SK-N-SH (cell line): ENCODE data around the gene TUBGCP5. TPM values are rescaled to one million over a fixed set of nuclear protein-coding genes. Genes with fewer than 3 reads are reported as not detected.

Experiments used
- CTCF ChIA-PET: fragments of 300-600, 350-600 bp; formaldehyde crosslinking; extraction: SDS; loops from one replicate; lab custom pipeline; 2021; lab: Yijun Ruan, JAX
- POLR2A ChIA-PET: fragments of 350-600 bp; sonication (Branson Sonifier 250); formaldehyde crosslinking; extraction: SDS; loops from one replicate; lab custom pipeline; 2020; ENCODE audit warnings: antibody characterized with exemption, inconsistent platforms; lab: Yijun Ruan, JAX
- DNase-seq: peaks from one replicate; pipeline ENCODE4 v3.0.0; 2012
- H2AFZ ChIP-seq: fragments of 200-600 bp; sonication (generic); 2 replicates; pipeline ENCODE4 v1.8.1; 2016; ENCODE audit warnings: antibody characterized with exemption, mild to moderate bottlenecking, low read depth
- H3F3A ChIP-seq: fragments of 200-600 bp; sonication (generic); replicated peaks from 2 replicates; pipeline ENCODE3; 2016; ENCODE audit warnings: antibody characterized with exemption, mild to moderate bottlenecking; ENCODE audit not compliant: insufficient read depth
- H3K27ac ChIP-seq, 2 experiments: fragments of 200-500 bp in 1 of 2; fragments of 200-600 bp in 1 of 2; sonication (Bioruptor generic) in 1 of 2; sonication (generic), shearing (Covaris generic) in 1 of 2; 2 replicates each; pipeline versions ENCODE4 v1.5.1 to v1.6.1; 2014 to 2016; ENCODE audit warnings: low read depth in 2 of 2, inconsistent platforms in 1 of 2, low read length in 1 of 2, mild to moderate bottlenecking in 1 of 2, mixed read lengths in 1 of 2
- H3K27me3 ChIP-seq: fragments of 200-600 bp; sonication (generic), shearing (Covaris generic); 2 replicates; pipeline ENCODE4 v1.6.1; 2016; ENCODE audit warnings: mixed run types; ENCODE audit not compliant: insufficient read depth
- H3K36me3 ChIP-seq, 2 experiments: fragments of 200-500 bp in 1 of 2; fragments of 200-600 bp in 1 of 2; sonication (Bioruptor generic) in 1 of 2; sonication (generic) in 1 of 2; replicated peaks in 1 of 2; 2 replicates each; pipeline versions ENCODE3 to v1.5.1; 2014 to 2016; ENCODE audit warnings: low read length in 1 of 2, mild to moderate bottlenecking in 1 of 2; ENCODE audit not compliant: insufficient read depth in 2 of 2, control insufficient read depth in 1 of 2
- H3K4me1 ChIP-seq, 2 experiments: fragments of 200-500 bp in 1 of 2; fragments of 200-600 bp in 1 of 2; sonication (Bioruptor generic) in 1 of 2; sonication (generic), shearing (Covaris generic) in 1 of 2; 2 replicates each; pipeline versions ENCODE4 v1.5.1 to v1.6.1; 2014 to 2016; ENCODE audit warnings: low read depth in 1 of 2, low read length in 1 of 2, mixed run types in 1 of 2; ENCODE audit not compliant: insufficient read depth in 2 of 2, control insufficient read depth in 1 of 2
- H3K4me2 ChIP-seq: fragments of 200-600 bp; sonication (generic), shearing (Covaris generic); 2 replicates; pipeline ENCODE4 v1.6.1; 2017; ENCODE audit warnings: mixed run types
- H3K4me3 ChIP-seq, 2 experiments: fragments of 200-500 bp in 1 of 2; fragments of 200-600 bp in 1 of 2; sonication (Bioruptor generic) in 1 of 2; sonication (generic), shearing (Covaris generic) in 1 of 2; 2 replicates each; pipeline versions ENCODE4 v1.5.1 to v1.8.1; 2014 to 2016; ENCODE audit warnings: low read depth in 2 of 2, inconsistent platforms in 1 of 2, low read length in 1 of 2, mild to moderate bottlenecking in 1 of 2, mixed read lengths in 1 of 2, moderate library complexity in 1 of 2
- H3K79me2 ChIP-seq: fragments of 200-600 bp; sonication (generic); 2 replicates; pipeline ENCODE4 v1.8.1; 2017; ENCODE audit warnings: mild to moderate bottlenecking; ENCODE audit not compliant: insufficient read depth
- H3K9ac ChIP-seq: fragments of 200-600 bp; sonication (generic); 2 replicates; pipeline ENCODE4 v1.6.1; 2017; ENCODE audit warnings: mixed run types
- H3K9me2 ChIP-seq: fragments of 200-600 bp; sonication (generic); 2 replicates; pipeline ENCODE4 v1.6.1; 2017; ENCODE audit warnings: mixed run types
- H3K9me3 ChIP-seq: fragments of 200-600 bp; sonication (generic); 2 replicates; pipeline ENCODE4 v1.6.1; 2017; ENCODE audit warnings: mixed run types, mild to moderate bottlenecking, moderate library complexity
- H4K20me1 ChIP-seq: fragments of 200-600 bp; sonication (generic); 2 replicates; pipeline ENCODE4 v1.6.1; 2017; ENCODE audit warnings: mild to moderate bottlenecking, mixed run types; ENCODE audit not compliant: insufficient read depth
- CHD2 ChIP-seq: fragments of 150-350 bp; IDR thresholded peaks from 2 replicates; pipeline ENCODE4 v1.6.1; 2018; ENCODE audit warnings: low read length; ENCODE audit not compliant: partially characterized antibody
- EZH2phosphoT487 ChIP-seq: fragments of 200-600 bp; sonication (generic); IDR thresholded peaks from 2 replicates; pipeline ENCODE4 v1.6.1; 2017; ENCODE audit warnings: low read depth, mixed run types, mild to moderate bottlenecking, antibody characterized with exemption, moderate library complexity, borderline replicate concordance
- FOXJ3 ChIP-seq: sonication (generic); formaldehyde crosslinking; IDR thresholded peaks from 2 replicates; pipeline ENCODE4 v1.5.1; 2020; ENCODE audit warnings: mild to moderate bottlenecking, missing genetic modification reagents
- FOXM1 ChIP-seq: IDR thresholded peaks from 2 replicates; pipeline ENCODE4 v1.4.0; 2012; ENCODE audit warnings: low read depth, mild to moderate bottlenecking
- IRF3 ChIP-seq: fragments of 150-350 bp; IDR thresholded peaks from 2 replicates; pipeline ENCODE4 v1.6.1; 2016; ENCODE audit warnings: mild to moderate bottlenecking, low read depth, low read length
- JUND ChIP-seq: IDR thresholded peaks from 2 replicates; pipeline ENCODE4 v1.4.0; 2012
- MAX ChIP-seq: IDR thresholded peaks from 2 replicates; pipeline ENCODE4 v1.4.0; 2012; ENCODE audit warnings: low read depth
- MEF2A ChIP-seq: IDR thresholded peaks from 2 replicates; pipeline ENCODE4 v1.4.0; 2012; ENCODE audit warnings: low read depth, borderline replicate concordance
- MXI1 ChIP-seq: IDR thresholded peaks from 2 replicates; pipeline ENCODE4 v1.6.1; 2012; ENCODE audit warnings: mild to moderate bottlenecking, low read depth, low read length, improper control_type of control experiment
- NRF1 ChIP-seq: IDR thresholded peaks from 2 replicates; pipeline ENCODE4 v1.6.1; 2012; ENCODE audit warnings: low read depth, mild to moderate bottlenecking, low read length
- PBX3 ChIP-seq: IDR thresholded peaks from 2 replicates; pipeline ENCODE4; 2012
- POLR2AphosphoS5 ChIP-seq: IDR thresholded peaks from 2 replicates; pipeline ENCODE4 v1.6.1; 2012; ENCODE audit warnings: low read depth, low read length
- RAD21 ChIP-seq: IDR thresholded peaks from 2 replicates; pipeline ENCODE4 v1.6.1; 2012; ENCODE audit warnings: mild to moderate bottlenecking, low read length
- RCOR1 ChIP-seq: fragments of 150-350 bp; IDR thresholded peaks from 2 replicates; pipeline ENCODE4 v1.6.1; 2017; ENCODE audit warnings: antibody characterized with exemption, low read length
- RFX5 ChIP-seq: IDR thresholded peaks from 2 replicates; pipeline ENCODE4 v1.6.1; 2012; ENCODE audit warnings: mild to moderate bottlenecking, improper control_type of control experiment, low read length
- RXRA ChIP-seq: IDR thresholded peaks from 2 replicates; pipeline ENCODE4 v1.4.0; 2012; ENCODE audit warnings: low read depth, mild to moderate bottlenecking, borderline replicate concordance
- SIN3A ChIP-seq: IDR thresholded peaks from 2 replicates; pipeline ENCODE4 v1.6.1; 2012; ENCODE audit warnings: low read depth, mild to moderate bottlenecking, low read length, moderate library complexity, borderline replicate concordance
- SMC3 ChIP-seq: IDR thresholded peaks from 2 replicates; pipeline ENCODE4 v1.6.1; 2012; ENCODE audit warnings: low read depth, low read length, improper control_type of control experiment
- TAF1 ChIP-seq: IDR thresholded peaks from 2 replicates; pipeline ENCODE4 v1.6.1; 2012; ENCODE audit warnings: low read depth, mild to moderate bottlenecking, low read length, moderate library complexity, borderline replicate concordance
- WGBS: methylation state at CpG from one replicate; pipeline ENCODE4 v1.1.6; 2017; ENCODE audit warnings: low lambda C conversion rate; 5-methylcytosine and 5-hydroxymethylcytosine counted together
- polyA plus RNA-seq, 3 experiments: library from polyadenylated mRNA; depleted of rRNA; stranded (reverse); fragments of >200 nt; gene quantifications; 2 replicates each; pipeline ENCODE4 v1.2.3, GENCODE V29; 2012

TUBGCP5 gene
- polyA plus RNA-seq, 1 of the 3 experiments (the other 2 are of a cell fraction): 8.7 TPM

- peak overlapping the region; percentile 63 for H3K4me2 ChIP-seq
- POLR2A ChIA-PET: no interaction called here
- TF ChIP-seq JUND (no peak), MXI1 (no peak), FOXM1 (no peak), RCOR1 (no peak), MAX (no peak), NRF1 (no peak), CHD2 (no peak), FOXJ3 (CRISPR knock-in tag) (no peak), IRF3 (no peak), POLR2AphosphoS5 (no peak), EZH2phosphoT487 (no peak), TAF1 (no peak), MEF2A (no peak), RFX5 (no peak), SMC3 (no peak), RAD21 (no peak), SIN3A (no peak), RXRA (no peak), PBX3 (no peak)
- H2AFZ ChIP-seq: no peak overlapping the region
- CTCF ChIA-PET: interaction anchor here (0.6 to 1.0 kb wide), 2 partner anchors 9 to 950 kb away, joined by 3 read pairs; no protein-coding TSS in a partner anchor
- H3K4me3 ChIP-seq: no peak overlapping the region
- no peaks in the 10 kb centered on the region for H3K27me3 ChIP-seq
- DNase-seq: peak; percentile 43
- no peak overlapping the region for H3K9ac ChIP-seq
- H3K79me2 ChIP-seq: peaks cover 96% of the 10 kb centered on the region
- no peaks in the 10 kb centered on the region for H3K36me3 ChIP-seq
- H4K20me1 ChIP-seq: peaks cover 95% of the 10 kb centered on the region
- peaks cover 20 to 26% of the 10 kb centered on the region in 2 experiments for H3K4me1 ChIP-seq
- H3K27ac ChIP-seq: peak overlapping the region; percentile 56 to 67; a peak in 3 of 4 replicates
- H3K9me3 ChIP-seq: no peaks in the 10 kb centered on the region
- H3F3A ChIP-seq: peaks cover 30% of the 10 kb centered on the region
- WGBS: 84% methylated on average over 10 of the region's 12 CpGs
- H3K9me2 ChIP-seq: no peaks in the 10 kb centered on the region
These were observed 75.7 kb downstream of the TUBGCP5 start for GRCh38 chr15:22963641-22964040.
